PFSK-1 (cell line): ENCODE results near the gene TAT.

ENCODE experiments used
- FOXP2 ChIP-seq: optimal IDR thresholded peaks from 2 replicates; pipeline ENCODE3; 2011; ENCODE audit warnings: borderline replicate concordance, control low read depth, inconsistent platforms; ENCODE audit not compliant: insufficient read depth; ENCODE audit errors: extremely low read length, extremely low read depth
- POLR2AphosphoS5 ChIP-seq: IDR thresholded peaks from 2 replicates; pipeline ENCODE4 v1.6.1; 2012; ENCODE audit warnings: low read depth, mild to moderate bottlenecking, control low read depth, low read length, moderate library complexity
- SIN3A ChIP-seq: IDR thresholded peaks from 2 replicates; pipeline ENCODE4 v1.6.1; 2012; ENCODE audit warnings: mild to moderate bottlenecking, low read length, moderate library complexity, borderline replicate concordance; ENCODE audit not compliant: insufficient read depth
- TAF1 ChIP-seq: IDR thresholded peaks from 2 replicates; pipeline ENCODE4 v1.6.1; 2012; ENCODE audit warnings: low read length, control low read depth, borderline replicate concordance; ENCODE audit not compliant: insufficient read depth
- TF ChIP-seq, protein P1 (sequence below), 2 experiments: IDR thresholded peaks; 2 replicates each; pipeline versions ENCODE4 v1.6.1 to v1.8.0; 2011 to 2012; ENCODE audit warnings: low read depth in 2 of 2, low read length in 2 of 2, control low read depth in 1 of 2, inconsistent platforms in 1 of 2, mild to moderate bottlenecking in 1 of 2, moderate library complexity in 1 of 2; ENCODE audit not compliant: insufficient read depth in 1 of 2

DNA sequence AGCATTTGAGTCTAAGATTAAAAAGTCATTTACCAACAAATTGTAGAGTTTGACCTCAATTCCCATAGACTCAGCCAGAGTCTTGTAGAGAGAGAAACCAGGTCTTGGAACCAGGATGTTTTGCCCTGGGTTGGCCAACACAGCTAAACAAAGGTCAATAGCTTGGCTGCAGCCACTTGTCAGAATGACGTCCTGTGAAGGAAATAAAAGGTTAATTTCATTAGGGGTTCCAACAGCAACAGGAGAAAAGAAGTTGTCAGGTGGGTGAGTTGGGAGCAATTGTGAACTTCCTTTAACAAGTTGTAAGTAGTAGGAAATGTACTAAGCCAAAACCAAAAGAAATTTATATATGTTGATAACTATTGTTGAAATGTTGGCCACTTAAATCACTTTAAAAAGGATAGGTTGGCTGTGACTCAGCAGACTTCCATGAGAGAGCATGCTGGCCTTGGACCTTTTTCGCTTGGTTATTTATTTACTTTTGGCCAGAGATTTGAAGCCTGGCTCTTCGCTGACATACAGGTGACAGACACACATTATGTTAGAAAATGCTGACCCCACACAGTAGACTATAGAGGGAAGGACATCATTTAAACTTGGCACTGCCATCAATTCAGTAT lies 4.3 kb downstream of the TAT start:
- TF ChIP-seq, protein P1, sequence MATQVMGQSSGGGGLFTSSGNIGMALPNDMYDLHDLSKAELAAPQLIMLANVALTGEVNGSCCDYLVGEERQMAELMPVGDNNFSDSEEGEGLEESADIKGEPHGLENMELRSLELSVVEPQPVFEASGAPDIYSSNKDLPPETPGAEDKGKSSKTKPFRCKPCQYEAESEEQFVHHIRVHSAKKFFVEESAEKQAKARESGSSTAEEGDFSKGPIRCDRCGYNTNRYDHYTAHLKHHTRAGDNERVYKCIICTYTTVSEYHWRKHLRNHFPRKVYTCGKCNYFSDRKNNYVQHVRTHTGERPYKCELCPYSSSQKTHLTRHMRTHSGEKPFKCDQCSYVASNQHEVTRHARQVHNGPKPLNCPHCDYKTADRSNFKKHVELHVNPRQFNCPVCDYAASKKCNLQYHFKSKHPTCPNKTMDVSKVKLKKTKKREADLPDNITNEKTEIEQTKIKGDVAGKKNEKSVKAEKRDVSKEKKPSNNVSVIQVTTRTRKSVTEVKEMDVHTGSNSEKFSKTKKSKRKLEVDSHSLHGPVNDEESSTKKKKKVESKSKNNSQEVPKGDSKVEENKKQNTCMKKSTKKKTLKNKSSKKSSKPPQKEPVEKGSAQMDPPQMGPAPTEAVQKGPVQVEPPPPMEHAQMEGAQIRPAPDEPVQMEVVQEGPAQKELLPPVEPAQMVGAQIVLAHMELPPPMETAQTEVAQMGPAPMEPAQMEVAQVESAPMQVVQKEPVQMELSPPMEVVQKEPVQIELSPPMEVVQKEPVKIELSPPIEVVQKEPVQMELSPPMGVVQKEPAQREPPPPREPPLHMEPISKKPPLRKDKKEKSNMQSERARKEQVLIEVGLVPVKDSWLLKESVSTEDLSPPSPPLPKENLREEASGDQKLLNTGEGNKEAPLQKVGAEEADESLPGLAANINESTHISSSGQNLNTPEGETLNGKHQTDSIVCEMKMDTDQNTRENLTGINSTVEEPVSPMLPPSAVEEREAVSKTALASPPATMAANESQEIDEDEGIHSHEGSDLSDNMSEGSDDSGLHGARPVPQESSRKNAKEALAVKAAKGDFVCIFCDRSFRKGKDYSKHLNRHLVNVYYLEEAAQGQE (IDR thresholded peaks at IDR 0.05; ENCODE audit: insufficient read depth in 1 of 2, low read depth in 2 of 2, low read length in 2 of 2), result no peak
- TF ChIP-seq FOXP2 (no peak), POLR2AphosphoS5 (no peak), SIN3A (no peak), TAF1 (no peak)
